ENCODE measurements around the gene OR5P2.

- no peak for TF ChIP-seq CTCF (IDR thresholded peaks at IDR 0.05)
- TF ChIP-seq POLR2AphosphoS5 (IDR thresholded peaks at IDR 0.05), result no peak
Observed at GRCh38 chr11:7826324-7826723, 29.6 kb upstream of the OR5P2 start.
